HG02798 (cell line): ENCODE measurements around the gene LOXHD1.

ENCODE experiments used
- ATAC-seq: cut with Tn5 transposase; IDR thresholded peaks from one replicate; pipeline ENCODE4 v1.9.1; 2021; ENCODE audit warnings: mild to moderate bottlenecking; ENCODE audit not compliant: unreplicated experiment, poor library complexity

The LOXHD1 gene

DNA sequence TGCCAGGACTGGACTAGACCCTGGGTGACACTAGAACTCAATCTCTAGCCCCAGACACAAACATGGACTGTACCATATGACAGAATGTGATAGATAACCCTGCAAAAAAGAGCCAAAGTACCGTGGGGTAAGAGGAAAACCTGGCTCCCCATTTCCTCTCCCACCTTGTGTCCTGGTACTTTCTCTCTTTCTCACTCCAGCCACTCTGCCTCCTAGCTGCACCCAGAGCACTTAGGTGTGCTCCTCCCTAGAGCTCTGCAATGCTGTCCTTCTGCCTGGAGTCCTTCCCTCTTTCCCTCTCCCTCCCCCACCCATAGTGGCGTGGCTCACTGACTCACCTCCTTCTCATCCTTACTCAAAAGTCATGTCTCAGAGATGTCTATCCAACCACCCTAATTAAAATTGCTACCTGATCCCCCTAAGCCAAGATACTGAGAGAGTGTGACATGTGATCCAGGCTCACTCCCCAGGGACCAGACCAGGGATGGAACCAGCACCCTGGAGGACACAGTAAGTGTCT is 171.3 kb downstream of the LOXHD1 start:
- no peak for ATAC-seq

DNA sequence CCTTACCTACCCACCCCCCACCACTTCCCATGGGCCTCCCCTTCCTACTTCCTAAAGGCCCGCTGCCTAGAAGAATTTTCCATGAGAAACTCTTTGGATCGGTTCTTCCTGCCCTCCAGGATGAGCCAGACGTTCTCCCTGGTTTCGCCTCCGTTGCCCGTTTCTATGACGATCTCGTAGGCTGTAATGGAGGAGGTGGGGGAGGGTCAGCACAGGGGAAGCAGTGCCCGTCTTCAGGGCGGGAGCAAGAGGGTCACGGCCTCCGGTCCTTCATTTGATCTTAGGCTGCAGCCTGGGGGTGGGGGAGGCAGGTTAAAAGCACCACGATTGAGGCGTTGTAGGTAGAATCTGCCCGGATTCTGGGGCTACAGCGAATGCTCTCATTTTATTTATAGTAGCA is 172.0 kb downstream of the LOXHD1 start:
- no peak for ATAC-seq

DNA sequence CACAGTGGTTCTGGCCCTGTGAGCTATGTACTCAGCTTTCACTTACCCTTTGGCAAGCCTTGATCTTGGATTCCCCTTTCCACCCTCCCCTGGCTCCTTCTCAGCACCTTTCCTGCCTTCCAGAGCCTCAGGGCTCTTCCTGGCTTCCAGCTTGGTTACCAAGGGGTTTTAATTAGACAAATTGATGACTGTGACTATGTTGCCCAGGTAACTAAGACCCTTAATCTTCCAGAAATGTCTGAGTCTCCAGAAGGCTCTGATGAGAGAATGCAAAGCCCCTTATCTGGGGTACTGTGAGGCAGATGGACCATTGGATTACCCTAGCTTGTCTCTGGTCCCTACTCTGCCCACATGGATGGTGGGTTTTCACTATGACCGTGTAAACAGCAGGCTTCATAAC is 174.2 kb downstream of the LOXHD1 start:
- no peak for ATAC-seq

DNA sequence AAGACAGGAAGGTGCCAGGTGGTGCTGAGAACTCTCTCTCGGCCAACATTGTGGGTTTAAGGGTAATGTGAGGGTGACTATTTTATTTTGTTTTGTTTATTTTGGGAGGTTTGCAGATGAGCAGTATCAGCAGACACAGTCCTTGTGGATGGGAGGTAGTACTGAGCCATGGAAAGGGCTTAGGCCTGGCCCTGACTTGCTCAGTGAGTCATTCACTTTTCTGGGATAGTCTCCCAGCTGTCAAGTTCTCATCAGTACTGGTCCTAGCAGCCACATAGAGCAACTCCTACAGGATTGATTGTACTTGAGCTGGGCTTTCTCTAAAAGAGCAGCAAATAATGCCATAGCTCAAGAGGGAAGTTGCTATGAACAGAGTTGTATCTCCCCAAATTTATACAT is 175.2 kb downstream of the LOXHD1 start:
- no peak for ATAC-seq

DNA sequence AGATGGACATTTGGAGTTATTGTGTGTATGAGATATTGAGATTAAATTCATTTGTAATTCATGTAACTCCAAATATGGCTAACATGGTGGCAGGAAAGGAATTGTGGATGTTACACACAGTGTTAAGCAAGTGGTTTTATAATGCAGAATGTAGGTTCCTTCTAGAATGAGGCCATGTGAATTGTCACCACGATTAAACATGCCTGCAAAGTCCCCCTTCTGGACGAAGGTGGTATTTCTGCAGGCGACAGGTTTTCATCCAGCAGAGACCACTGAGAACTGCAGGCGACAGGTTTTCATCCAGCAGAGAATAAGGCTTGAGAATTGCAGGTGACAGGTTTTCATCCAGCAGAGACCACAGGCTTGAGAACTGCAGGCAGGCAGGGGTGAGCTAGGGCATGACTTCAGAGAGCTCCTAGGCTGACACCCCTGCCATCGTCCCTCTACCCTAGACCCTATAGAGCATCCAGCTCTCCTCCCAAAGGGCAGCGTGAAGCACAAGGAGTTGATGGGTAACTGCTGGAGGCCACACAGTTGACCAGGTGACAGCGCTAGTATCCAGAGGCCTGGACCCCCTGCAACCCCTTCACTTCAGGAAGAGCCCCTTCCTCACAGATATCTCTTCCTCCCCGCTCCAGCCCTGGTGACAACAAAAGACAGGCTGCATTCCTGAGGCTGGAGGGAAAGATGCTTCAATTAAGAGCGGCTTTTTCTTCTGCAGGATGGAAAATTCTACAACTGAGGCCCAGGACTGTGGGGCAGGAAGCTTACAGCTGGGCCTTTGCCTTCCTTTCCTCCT is 175.8 kb downstream of the LOXHD1 start:
- ATAC-seq = no peak

DNA sequence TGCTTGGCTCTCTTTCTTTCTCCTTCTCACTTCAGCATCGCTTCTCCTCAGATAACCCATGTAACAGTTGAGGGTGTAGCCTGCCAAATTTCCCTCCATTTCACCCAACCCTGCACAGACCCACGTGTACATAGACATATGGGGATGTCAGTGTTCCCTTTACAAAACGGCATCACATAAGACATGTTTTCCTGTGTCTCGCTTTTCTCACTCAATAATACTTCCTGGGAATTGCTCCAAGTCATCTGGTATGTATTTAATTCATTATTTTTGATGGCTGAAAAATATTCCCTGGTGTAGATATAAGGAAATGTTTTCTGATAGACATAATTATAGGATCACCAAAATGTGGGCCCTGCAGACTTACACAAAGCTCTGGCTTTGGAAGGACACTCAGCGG is 176.8 kb downstream of the LOXHD1 start:
- ATAC-seq = no peak

DNA sequence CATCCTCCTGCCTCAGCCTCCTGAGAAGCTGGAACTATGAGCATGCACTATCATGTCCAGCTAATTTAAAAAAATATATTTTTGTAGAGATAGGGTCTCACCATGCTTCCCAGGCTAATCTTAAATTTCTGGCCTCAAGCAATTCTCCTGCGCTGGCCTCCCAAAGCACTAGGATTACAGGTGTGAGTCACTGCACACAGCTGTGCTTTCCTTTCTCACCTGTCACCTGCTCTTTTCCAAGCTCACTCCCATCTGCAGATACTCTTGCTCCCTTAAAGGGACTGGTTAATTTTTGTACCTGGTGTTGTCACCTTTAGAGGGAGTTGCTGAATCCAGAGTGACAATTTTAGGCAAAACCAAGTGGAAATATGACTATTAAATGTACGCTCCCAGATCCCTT is 178.2 kb downstream of the LOXHD1 start:
- ATAC-seq = no peak

DNA sequence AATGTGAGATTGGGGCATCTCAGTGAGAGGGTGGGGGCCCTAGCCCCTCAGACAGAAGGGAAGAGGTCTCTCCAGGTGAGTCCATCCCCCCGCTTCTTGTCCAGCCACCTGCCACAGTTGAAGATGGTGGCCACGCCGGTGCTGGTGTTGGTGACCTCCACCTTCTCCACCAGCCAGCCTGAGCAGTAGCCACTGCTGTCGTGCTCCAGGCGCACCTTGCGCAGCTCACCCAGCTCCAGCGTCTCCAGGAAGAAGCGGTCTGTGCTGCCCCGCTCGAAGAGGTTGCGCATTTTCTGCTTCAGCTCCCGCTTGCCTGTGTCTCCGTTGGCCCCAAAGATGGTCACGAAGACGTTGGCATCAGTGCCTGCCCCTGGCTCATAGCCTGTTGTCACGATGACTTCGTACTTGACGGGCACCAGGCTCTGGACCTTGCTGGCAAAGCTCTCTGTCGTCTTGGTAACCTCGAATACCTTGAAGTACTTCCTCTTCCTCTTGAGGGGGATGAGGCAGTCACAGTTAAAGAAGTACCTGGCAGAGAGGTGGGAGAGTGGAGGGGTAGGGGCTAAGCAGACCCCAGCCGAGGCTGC is 179.5 kb downstream of the LOXHD1 start:
- no peak for ATAC-seq

DNA sequence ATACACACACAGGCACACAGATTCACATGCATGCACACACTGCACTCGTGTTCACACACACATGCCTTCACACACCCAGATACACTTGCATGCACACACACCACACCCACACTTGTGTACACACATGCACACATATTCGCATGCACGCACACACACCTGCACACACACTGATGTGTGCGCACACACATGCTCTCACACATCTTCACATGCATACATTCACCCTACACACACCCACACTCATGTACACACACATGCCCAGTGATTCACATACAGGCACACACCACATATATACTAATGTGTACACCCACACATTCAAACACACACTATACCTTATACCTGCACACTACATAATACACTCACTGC is 181.6 kb downstream of the LOXHD1 start:
- no peak for ATAC-seq

DNA sequence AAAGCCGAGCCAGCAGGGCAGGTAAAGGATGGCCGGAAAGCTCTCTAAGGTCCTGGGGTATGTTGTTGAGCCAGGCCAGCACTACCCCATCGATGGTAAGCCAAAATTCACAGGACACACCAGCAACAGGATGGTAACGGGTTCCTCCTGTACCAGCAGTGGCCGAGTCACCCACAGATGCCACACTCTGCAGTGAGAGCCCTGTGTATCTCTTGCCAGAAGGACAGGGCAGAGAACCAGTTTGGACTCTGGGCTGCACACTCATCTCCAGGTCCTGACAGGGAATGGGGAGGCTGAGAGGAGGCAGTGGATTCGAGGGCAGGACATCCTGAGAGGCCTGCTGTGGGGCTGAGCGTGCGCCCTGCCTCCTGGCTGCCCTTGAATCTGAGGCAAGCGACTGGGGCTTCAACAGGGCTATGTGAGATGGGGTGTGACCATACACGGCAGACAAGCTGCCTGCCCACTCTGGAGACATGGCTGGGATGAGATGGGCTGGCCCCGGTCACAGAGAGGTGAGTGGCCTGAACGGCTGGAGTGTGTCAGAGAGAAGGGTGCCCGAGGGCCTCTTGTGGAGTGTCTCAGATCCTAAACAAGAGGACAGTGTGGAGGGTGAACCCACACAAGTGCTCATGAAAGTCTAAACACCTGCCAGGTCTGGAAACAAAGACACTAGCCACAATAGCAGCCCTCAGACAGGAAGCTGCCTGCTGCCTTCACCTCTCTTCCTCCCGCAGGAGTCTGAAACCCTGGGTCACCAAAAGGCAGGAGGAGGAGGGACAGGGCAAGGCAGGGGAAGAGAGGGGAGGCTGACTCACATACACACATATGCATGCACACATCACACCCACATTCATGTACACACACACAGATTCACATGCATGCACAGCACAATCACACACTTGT is 182.3 kb downstream of the LOXHD1 start:
- no peak for ATAC-seq

DNA sequence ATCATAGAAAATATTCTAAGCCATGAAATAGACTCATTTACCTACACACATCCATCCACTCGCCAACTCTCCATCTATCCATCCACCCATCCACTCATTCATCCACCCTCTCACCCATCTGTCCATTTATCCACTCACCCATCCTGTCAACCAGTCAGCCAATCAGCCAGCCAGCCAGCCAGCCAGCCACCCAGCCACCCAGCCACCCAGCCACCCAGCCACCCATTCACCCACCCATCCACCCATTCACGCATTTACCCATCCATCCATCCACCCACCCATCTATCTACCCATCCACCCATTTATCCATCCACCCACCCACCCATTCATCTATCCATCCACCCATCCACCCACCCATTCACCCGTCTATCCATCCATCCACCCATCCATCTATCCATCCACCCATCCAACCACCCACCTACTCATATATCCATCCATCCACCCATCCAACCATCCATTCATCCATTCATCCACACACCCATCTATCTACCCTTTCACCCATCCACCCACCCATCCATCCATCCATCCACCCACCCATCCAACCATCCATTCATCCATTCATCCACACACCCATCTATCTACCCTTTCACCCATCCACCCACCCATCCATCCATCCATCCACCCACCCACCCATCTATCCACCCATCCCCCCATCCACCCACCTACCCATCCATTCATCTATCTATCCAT is 185.1 kb downstream of the LOXHD1 start:
- ATAC-seq = no peak

DNA sequence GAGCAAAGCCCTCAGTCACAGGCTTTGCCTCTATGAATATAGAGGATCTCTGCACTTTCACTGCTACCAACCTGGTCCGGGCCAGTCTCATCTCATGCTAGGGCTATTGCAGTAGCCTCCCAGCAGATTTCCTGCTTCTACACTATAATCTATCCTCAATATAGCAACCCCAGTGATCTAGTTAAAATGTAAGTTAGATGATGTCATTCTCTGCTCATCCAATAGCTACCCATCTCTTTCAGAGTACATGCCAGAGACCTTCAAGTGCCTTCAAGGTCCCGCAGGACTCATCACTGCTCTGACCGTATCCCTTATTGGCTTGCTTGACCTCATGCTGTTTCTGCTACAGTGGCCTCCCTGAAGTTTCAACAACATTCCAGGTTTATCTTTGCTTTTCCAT is 186.3 kb downstream of the LOXHD1 start:
- no peak for ATAC-seq

DNA sequence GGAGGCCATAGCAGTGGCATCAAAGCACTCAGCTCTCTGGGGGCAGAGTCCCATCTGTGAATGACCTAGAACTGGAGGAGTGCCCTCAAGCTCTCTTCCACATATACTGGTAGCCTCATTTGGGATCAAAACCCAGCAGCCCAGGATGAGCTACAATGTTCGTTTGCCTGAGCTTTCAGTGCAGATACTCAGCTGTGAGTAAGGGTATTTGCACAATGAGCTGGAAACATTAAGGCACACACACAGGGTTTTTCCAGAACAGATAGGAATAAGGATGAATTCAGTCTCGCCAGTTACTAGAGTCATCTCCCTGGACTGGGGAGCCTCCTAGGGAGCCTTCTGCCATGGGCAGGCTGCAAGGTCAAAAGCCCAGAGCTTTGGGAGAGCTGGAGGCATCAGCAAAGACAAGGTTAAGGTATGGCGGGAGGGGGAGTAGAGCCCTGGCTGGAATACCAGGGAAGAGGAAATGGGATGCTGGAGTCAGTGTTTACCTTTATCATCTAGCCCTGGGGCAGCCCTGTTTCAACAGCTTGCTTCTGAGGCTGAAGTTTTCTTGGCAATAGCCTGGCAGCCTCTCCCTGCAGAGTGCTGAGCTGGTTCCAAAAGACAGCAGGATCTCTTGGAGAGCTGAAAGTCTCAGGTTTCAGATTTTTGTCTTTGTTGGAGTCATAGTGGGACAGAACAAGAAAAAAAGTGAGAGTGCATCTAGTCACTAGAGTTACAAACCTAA is 187.7 kb downstream of the LOXHD1 start:
- ATAC-seq = no peak

DNA sequence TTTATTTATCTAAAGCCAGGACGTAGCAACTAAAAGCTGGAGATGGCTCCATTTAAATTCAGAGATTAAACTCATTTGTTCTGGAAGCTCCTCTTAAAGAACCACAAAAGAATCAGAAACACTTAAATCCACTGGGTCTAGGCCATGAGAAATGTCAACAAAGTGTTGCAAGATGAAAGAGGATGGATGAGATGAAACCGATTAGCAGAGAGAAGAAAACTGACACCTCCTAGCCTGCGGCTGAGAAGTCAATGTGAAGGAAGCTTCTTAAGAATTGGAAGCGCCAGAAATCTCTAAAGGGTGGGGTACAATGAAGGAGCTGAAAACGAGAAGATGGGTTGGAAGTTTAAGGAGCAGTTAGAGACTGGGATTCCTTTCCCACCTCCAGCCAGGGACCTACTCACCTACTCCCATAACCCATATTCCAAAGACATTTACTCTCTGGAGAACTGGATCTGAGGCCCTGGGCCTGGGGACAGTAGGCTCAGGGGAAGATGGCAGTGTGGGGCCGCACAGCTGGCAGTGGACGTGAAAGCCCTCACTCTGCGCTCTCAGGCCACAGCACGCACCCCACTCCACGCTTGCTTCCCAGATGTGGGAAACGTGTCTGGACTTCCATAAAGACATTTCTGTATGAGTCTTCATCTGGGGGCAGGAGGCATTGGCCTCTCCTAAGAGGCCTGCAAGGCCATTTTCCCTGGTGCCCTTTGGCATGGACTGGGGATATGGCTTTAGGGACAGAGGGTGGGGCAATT is 188.4 kb downstream of the LOXHD1 start:
- ATAC-seq = no peak

DNA sequence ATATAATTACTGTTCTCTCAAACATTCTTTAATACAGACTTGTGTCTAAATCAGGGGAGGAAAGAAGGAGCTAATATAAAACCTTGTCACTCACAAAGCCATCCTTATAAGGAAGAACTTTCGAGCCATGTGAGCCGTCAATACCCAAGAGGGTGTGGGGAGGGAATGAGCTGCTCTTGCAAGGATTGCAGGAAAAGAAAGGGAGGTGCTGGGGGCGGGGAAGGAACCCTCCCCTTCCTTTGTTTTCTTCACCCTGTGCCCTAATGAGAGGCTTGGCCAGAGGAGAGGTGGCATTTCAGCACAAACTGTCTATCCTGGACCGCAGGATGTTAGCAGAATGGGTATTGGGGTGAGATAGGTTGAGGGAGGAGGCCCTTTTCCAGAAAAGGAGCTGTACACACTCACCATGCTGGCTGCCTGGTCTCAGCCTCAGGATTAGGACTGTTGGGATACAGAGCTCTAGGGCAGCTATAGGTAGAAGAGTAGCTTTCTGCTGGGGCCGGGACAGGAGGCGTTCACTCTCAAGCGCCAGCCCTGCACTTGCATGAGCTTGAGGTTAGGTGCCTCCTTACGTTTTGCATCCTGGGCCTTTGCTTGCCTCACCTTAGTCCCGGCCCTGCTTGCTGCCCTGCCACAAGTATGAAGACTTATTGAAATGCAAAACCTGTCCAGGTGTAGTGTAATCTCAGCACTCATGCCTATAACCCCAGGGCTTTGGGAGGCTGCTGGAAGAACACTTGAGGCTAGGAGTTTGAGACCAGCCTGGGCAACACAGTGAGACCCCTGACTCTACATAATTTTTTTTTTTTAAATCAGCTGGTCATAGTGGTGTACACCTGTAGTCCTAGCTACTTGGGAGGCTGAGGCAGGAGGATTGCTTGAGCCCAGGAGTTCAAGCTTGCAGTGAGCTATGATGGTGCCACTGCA is 190.5 kb downstream of the LOXHD1 start:
- ATAC-seq = no peak

DNA sequence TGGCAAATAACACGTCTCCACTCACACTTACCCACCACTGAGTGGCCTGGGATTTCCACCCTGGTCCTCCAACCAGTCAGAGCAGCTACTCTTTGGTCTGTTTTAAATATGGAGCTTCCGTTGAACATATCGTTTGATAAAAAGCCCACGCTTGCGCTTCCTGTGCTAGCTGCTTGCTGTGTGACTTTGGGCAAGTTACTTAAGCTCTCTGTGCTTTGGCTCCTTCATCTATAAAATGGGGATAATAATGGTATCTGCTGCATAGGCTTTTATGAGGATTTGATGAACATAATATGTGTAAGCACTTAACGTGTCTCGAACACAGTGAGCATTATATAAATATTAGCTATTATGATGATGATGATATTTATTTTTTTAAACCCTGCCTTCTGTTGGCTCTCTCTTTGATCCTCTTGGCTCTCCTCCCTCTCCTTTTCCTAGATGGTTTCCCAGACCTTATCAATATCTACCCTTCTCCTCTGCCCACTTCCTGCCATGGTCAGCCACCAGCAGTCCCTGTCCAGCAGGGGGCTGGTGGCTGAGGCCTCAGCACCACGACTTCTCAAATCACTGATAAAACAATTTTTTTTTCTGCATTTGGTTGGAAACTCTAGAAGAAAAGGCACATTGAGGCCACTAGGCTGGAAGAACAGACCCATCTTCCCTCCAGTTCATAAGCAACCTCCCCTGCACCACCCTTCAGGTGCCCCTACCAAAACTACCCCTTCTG is 191.9 kb downstream of the LOXHD1 start:
- ATAC-seq = no peak

DNA sequence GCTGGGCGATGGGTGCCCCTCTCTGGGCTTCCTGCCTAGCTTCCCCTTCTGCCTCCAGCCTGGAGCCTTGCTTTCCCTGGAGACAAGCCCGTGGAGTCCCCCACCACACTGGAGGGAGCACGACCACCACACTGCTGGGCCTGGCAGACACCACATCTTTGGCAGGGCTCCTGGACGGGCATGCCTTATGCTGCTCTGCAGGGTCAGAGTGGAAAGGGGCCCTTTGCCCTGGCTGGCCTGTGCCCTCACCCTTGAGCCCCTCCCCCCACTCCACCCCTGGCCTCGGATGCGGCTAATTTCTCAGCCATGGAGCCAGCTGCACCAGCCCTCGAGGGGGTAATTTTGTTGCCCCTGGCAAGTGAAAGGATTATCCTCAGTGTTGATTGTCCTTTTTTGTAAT is 194.5 kb downstream of the LOXHD1 start:
- ATAC-seq = no peak
